Lower leg skin (tissue), 4 donors: ENCODE results near the gene APBA3. TPM values are rescaled to one million over a fixed set of nuclear protein-coding genes. Genes with fewer than 3 reads are reported as not detected.

Experiments used
- DNase-seq, 2 donors: peaks; one replicate each; pipeline ENCODE4 v3.0.0-alpha.2; 2019; ENCODE audit warnings: low spot score in 2 of 2
- H3K4me3 ChIP-seq: fragments of 200-600 bp; sonication (generic); 2 replicates; pipeline ENCODE4 v1.5.1; 2017; ENCODE audit warnings: mild to moderate bottlenecking, low read depth; ENCODE audit not compliant: poor library complexity, severe bottlenecking
- CTCF ChIP-seq, 3 donors: fragments of 450-650 bp; IDR thresholded peaks; one replicate each; pipeline ENCODE4 v1.5.1; 2016; ENCODE audit warnings: antibody characterized with exemption in 3 of 3, mild to moderate bottlenecking in 3 of 3, moderate library complexity in 2 of 3
- POLR2A ChIP-seq, 2 donors: fragments of 450-650 bp; IDR thresholded peaks; one replicate each; pipeline ENCODE4 v1.6.1; 2016 to 2017; ENCODE audit warnings: antibody characterized with exemption in 2 of 2, mild to moderate bottlenecking in 1 of 2, moderate library complexity in 1 of 2
- WGBS, 2 donors: methylation state at CpG; one replicate each; pipeline ENCODE4 v1.1.5; 2018; 5-methylcytosine and 5-hydroxymethylcytosine counted together
- intact Hi-C: fragments of 100-400 bp; cut with DNase I; formaldehyde crosslinking; loops from one replicate; pipeline ENCODE4 v1.15.0; 2023; ENCODE audit warnings: low total_unique reads
- total RNA-seq, 4 donors: library from RNA; depleted of rRNA; stranded (reverse); fragments of >200 nt; gene quantifications; one replicate each; pipeline ENCODE4 v1.1.0, GENCODE V29; 2016

The APBA3 gene
- total RNA-seq, 4 donors from 2014 or later: 21.8 to 34.6 (median 31.8) TPM

- no peak for DNase-seq
- TF ChIP-seq CTCF (IDR thresholded peaks at IDR 0.05): no peak
- no peak for TF ChIP-seq POLR2A (IDR thresholded peaks at IDR 0.05)
- WGBS, 2 donors: 93 to 98% methylated on average over 2 of the region's 2 CpGs
- intact Hi-C loops: no loop called here
- no peak overlapping the region for H3K4me3 ChIP-seq
Observed at GRCh38 chr19:3750211-3750610, 11.3 kb downstream of the APBA3 start.

GRCh38 chr19:3748965-3749364 is 12.5 kb downstream of the APBA3 start:
- WGBS, 2 donors: 77 to 81% methylated on average over 8 of the region's 8 CpGs
- H3K4me3 ChIP-seq: no peak overlapping the region
- TF ChIP-seq CTCF (IDR thresholded peaks at IDR 0.05): no peak
- TF ChIP-seq POLR2A (IDR thresholded peaks at IDR 0.05): no peak
- DNase-seq: no peak
- intact Hi-C loops: no loop called here

GRCh38 chr19:3746371-3747056 is 15.0 kb downstream of the APBA3 start:
- H3K4me3 ChIP-seq: no peak overlapping the region
- 69 to 70% methylated on average over 28 to 31 of the region's 31 CpGs for WGBS, 2 donors
- no peak for TF ChIP-seq CTCF (IDR thresholded peaks at IDR 0.05)
- TF ChIP-seq POLR2A (IDR thresholded peaks at IDR 0.05): no peak
- intact Hi-C loops: no loop called here
- no peak for DNase-seq

GRCh38 chr19:3745363-3746045 is 16.0 kb downstream of the APBA3 start:
- H3K4me3 ChIP-seq: no peak overlapping the region
- TF ChIP-seq POLR2A (IDR thresholded peaks at IDR 0.05): no peak
- no peak for TF ChIP-seq CTCF (IDR thresholded peaks at IDR 0.05)
- intact Hi-C loops: no loop called here
- WGBS, 2 donors: 56 to 69% methylated on average over 8 of the region's 8 CpGs
- DNase-seq: no peak

GRCh38 chr19:3743486-3743885 is 18.0 kb downstream of the APBA3 start:
- no peak overlapping the region for H3K4me3 ChIP-seq
- TF ChIP-seq POLR2A (IDR thresholded peaks at IDR 0.05): no peak
- no peak for TF ChIP-seq CTCF (IDR thresholded peaks at IDR 0.05)
- WGBS, 2 donors: 94 to 97% methylated on average over 2 of the region's 2 CpGs
- DNase-seq: no peak
- intact Hi-C loops: no loop called here
